HG02623 (cell line): ENCODE data around the gene IVD.

Experiments used
- ATAC-seq: cut with Tn5 transposase; IDR thresholded peaks from one replicate; pipeline ENCODE4 v1.9.1; 2021; ENCODE audit warnings: moderate library complexity; ENCODE audit not compliant: unreplicated experiment

The IVD gene

GRCh38 chr15:40405501-40406381 lies at the start of gene IVD:
IVD (plus strand) TSS chr15:40405795; CDS start chr15:40405828, 33 bp downstream.
- ATAC-seq: peak; percentile 84

GRCh38 chr15:40355976-40356585 lies 49.5 kb upstream of the IVD start:
- no peak for ATAC-seq

DNA sequence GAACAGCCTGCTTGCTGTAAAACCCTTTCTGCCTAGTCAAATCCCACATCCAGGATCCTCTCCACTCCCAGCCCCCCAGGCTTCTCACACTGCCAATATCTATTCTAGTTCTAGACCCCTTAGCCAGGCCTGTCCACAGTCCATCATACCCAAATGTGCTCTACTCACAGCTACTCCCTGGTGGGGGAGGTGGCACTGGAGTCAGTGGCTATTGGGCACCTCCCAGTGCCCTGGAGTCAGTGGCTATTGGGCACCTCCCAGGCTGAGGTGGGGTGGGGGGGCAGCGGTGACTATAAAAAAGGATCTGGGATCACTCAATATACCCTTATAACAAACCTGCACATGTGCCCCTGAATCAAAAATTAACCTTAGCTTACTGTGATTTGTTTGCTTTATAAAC lies 48.3 kb upstream of the IVD start:
- no peak for ATAC-seq

GRCh38 chr15:40357723-40358470 lies 47.7 kb upstream of the IVD start, which contains the start of gene DISP2:
DISP2 (plus strand) TSS chr15:40358219; CDS start chr15:40358322, 103 bp downstream.
- ATAC-seq: peak; percentile 82

DNA sequence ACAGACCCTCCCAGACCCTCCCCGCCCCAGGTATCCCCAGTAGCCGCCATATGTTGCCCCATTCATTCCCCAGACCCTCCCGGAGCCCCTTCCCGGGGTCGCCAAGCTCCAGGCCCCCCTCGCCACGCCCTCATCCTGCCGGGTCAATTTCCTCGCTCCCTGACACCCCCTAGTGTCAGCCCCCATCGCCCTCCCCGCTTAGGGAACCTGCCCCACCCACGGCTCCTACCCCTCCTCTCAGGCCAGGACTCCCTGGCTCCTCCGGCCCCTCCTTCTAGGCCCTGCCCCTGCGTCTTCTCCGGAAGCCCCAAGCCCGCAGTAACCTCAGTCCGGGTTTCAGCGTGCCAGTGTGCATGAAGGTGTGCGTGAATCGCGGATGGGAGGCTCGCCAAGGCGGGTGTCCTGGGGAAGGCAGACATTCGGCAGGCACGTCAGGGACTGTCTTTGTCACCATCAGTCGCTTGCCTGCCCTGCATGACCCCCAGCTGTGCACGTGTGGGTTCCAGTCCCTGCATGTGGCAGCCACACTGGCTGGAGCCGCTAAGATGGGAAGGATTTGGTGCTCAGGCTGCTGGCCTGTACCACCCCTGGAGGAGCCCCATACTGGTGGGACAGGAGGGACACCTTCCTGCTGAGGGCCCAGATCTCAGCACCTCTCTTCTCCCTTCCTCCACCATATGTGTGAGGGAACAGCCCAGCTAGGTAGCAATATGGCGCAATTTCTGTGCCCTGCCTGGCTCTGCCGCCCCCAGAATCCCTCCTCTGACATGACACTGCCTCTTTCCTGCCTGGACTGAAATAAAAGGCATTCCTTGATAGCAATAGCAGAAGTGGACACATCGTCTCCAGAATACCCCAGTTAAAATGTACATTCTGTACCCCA lies 46.9 kb upstream of the IVD start:
- peak; percentile 7 for ATAC-seq

DNA sequence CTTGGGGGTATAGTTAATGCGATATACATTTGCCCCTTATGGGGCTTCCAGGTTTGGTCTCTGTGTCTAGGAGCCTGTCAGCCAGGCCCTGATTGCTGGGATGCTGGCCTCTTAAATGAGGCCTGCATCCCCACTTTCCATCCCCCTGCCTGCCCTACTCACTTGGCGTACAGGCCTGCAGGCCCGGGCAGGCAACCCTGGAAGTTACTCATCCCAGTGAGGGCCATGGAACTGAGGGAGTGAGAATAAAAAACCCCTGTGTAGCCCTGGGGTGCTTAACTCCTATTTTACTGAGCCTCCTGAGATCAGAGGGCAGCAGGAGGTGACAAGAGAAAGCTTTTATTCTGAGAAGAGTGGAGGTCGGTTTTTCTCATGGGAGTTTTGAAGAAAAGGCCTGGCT lies 45.6 kb upstream of the IVD start:
- ATAC-seq: no peak

DNA sequence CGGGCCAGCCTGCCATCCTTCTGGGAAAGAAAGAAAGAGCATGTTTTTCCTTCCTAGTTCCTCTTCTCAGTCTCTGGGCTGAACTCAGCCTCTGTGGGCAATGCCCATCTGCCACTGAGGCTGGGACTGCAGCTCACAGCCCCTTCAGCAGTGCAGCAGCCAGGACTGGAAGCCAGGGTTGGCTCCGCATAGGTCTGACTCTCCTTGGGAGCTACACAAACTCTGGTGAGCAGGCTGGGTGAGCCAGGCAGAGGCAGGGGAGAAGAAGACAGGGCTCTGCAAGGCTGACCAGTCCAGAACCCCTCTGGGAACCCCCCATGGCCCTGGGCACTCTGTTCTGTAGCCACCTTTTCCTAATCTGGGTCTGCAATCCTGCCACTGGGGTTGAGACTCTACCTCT lies 44.0 kb upstream of the IVD start:
- no peak for ATAC-seq

GRCh38 chr15:40363611-40364010 lies 42.0 kb upstream of the IVD start:
- no peak for ATAC-seq

DNA sequence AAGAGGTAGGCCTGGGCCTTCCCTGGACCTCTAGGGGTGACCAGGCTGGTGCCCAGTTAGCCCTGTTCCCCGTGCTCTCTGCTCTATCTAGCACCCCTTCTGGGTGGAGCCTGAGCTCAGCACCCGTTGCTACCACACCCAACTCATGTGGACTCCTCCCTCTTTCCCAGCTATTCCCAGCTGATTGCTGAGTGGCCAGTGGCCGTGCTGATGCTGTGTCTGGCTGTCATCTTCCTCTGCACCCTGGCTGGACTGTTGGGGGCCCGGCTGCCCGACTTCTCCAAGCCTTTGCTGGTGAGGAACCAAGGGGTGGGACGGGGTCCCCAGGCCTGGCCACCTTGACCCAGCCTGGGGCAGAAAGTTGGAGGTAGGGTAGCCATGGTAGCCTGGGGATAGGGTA lies 41.3 kb upstream of the IVD start:
- no peak for ATAC-seq

- no peak for ATAC-seq
Measured at GRCh38 chr15:40365016-40365415, 40.6 kb upstream of the IVD start.

DNA sequence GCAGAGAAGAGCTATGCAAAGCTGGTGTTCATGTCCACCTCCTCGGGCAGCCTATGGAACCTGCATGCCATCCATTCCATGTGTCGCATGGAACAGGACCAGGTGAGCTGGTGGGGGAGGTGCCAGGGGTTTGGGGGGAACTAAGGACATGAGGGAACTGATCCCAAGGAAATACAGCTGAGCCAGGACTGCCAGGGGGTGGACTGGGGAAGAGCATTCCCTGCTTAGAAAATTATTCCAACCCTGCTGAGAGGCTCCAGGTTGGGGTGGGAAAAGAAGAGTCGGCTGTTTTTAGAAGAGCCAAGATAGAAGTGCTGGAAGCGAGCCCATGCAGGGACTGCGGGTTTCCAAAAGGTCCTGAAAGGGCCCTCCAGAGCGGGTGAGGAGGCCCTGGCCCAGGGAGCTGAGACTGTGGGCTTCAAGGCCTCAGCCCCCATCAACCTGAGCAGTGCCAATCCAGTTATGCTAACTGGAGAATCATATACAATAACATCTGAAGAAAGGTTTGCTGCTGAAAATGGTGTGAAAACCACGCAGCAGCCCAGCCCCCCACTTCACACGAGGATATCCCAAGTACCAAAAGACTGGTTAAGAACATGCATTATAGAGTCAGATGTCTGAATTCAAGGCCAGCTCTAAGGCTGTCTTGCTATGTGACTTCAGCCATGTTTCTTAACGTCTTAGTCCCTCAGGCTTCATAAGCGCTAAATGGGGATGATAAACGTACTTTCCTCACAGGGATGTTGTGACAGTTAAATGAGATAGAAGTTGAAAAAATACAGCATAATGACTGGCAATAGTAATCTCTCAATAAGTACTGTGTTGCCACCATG lies 39.8 kb upstream of the IVD start:
- ATAC-seq: no peak

DNA sequence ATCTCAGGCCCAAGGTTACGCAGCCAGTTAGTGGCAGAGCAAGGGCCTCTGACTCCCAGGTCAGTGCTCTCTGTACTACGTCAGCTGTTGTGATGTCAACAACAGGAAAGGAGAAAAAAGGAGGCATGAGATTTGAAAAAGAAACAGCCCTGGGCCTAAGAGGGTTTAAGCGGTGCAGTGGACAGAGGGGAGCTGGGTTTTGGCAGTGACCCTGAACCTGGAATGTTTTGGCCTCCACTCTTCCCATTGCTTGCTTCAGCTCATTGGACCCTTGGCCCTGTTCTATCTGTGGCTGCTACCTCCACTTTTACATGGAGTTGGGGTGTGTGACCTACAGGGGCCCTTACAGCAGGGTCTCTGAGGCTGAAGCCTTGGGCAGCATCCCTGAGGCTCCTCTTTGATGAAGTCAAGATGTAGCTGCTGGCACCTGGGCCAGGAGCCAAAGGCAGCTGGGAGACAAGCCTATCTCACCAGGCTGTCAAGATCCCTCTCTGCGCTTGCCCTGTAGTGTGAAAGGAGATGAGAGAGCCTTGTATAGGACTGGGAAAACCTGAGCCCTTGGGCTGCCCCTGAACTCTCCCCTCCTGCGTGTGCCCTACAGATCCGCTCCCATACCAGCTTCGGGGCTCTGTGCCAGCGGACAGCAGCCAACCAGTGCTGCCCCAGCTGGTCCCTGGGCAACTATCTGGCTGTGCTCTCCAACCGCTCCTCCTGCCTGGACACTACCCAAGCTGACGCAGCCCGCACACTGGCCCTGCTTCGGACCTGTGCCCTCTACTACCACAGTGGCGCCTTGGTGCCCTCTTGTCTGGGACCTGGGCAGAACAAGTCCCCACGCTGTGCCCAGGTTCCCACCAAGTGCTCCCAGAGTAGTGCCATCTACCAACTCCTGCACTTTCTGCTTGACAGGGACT lies 38.9 kb upstream of the IVD start:
- no peak for ATAC-seq

DNA sequence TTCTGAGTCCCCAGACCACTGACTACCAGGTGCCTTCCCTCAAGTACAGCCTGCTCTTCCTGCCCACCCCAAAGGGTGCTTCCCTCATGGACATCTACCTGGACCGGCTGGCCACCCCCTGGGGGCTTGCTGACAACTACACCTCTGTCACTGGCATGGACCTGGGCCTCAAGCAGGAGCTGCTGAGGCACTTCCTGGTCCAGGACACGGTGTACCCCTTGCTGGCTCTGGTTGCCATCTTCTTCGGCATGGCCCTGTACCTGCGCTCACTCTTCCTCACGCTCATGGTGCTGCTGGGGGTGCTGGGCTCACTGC lies 38.3 kb upstream of the IVD start:
- no peak for ATAC-seq

GRCh38 chr15:40367686-40368611 lies 37.6 kb upstream of the IVD start:
- peak; percentile 77 for ATAC-seq

DNA sequence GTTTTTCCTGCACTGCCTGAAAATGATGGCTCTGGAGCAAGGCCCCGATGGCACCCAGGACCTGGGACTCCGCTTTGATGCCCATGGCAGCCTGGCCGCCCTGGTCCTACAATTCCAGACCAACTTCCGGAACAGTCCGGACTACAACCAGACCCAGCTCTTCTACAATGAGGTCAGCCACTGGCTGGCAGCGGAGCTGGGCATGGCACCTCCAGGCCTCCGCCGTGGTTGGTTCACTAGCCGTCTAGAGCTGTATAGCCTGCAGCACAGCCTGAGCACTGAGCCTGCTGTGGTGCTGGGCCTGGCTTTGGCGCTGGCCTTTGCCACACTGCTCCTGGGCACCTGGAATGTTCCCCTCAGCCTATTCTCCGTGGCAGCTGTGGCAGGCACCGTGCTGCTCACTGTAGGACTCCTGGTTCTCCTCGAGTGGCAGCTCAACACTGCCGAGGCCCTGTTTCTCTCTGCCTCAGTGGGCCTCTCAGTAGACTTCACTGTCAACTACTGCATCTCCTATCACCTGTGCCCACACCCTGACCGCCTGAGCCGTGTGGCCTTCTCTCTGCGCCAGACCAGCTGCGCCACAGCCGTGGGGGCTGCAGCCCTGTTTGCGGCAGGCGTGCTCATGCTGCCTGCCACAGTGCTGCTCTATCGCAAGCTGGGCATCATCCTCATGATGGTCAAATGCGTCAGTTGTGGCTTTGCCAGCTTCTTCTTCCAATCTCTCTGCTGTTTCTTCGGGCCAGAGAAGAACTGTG lies 36.7 kb upstream of the IVD start:
- no peak for ATAC-seq

GRCh38 chr15:40369474-40369869 lies 36.1 kb upstream of the IVD start:
- no peak for ATAC-seq

DNA sequence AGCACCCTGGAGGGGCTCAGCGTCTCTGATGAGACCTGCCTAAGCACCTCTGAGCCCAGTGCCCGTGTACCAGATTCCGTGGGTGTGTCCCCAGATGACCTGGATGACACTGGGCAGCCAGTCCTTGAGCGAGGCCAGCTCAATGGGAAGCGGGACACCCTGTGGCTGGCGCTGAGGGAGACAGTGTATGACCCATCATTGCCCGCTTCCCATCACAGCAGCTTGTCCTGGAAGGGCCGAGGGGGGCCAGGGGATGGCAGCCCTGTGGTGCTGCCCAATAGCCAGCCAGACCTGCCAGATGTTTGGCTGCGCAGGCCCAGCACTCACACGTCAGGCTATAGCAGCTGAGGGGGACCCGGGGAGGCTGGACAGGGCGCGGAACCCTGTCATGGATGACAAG lies 35.6 kb upstream of the IVD start:
- ATAC-seq: no peak
